RPMI8226 (cell line): ENCODE measurements around the gene MTARC1.

Experiments used
- DNase-seq: peaks from one replicate; pipeline ENCODE4 v3.0.0-alpha.2; 2015

The MTARC1 gene

GRCh38 chr1:220808345-220809186 is 21.9 kb downstream of the MTARC1 start:
- no peak for DNase-seq

GRCh38 chr1:220809187-220809550 is 22.5 kb downstream of the MTARC1 start:
- no peak for DNase-seq

- DNase-seq: no peak
These were observed 23.0 kb downstream of the MTARC1 start for GRCh38 chr1:220809704-220810103.

- DNase-seq: peak; percentile 85
These were observed 23.5 kb downstream of the MTARC1 start for GRCh38 chr1:220810179-220810653.

- no peak for DNase-seq
These were observed 24.2 kb downstream of the MTARC1 start for GRCh38 chr1:220810963-220811362.

GRCh38 chr1:220811695-220812094 is 25.0 kb downstream of the MTARC1 start:
- no peak for DNase-seq

- DNase-seq: no peak
These were observed 25.6 kb downstream of the MTARC1 start for GRCh38 chr1:220812308-220812707.

GRCh38 chr1:220813013-220813412 is 26.3 kb downstream of the MTARC1 start:
- peak; percentile 20 for DNase-seq

GRCh38 chr1:220815409-220815808 is 28.7 kb downstream of the MTARC1 start:
- DNase-seq: no peak

GRCh38 chr1:220817907-220818306 is 31.2 kb downstream of the MTARC1 start:
- no peak for DNase-seq

- no peak for DNase-seq
These were observed 31.9 kb downstream of the MTARC1 start for GRCh38 chr1:220818421-220819173.

- no peak for DNase-seq
These were observed 32.8 kb downstream of the MTARC1 start for GRCh38 chr1:220819467-220820026.

- DNase-seq: no peak
These were observed 37.6 kb downstream of the MTARC1 start for GRCh38 chr1:220824031-220824989.

- DNase-seq: no peak
These were observed 39.3 kb downstream of the MTARC1 start for GRCh38 chr1:220825819-220826551.

GRCh38 chr1:220826729-220827128 is 40.0 kb downstream of the MTARC1 start:
- DNase-seq: no peak

GRCh38 chr1:220827445-220828178 is 40.9 kb downstream of the MTARC1 start:
- no peak for DNase-seq

GRCh38 chr1:220828179-220828490 is 41.4 kb downstream of the MTARC1 start:
- no peak for DNase-seq

- no peak for DNase-seq
These were observed 42.4 kb downstream of the MTARC1 start for GRCh38 chr1:220828950-220829586.

- no peak for DNase-seq
These were observed 46.7 kb downstream of the MTARC1 start for GRCh38 chr1:220833436-220833835.

GRCh38 chr1:220834155-220834870 is 47.6 kb downstream of the MTARC1 start:
- DNase-seq: no peak
